Spleen (tissue), 11 donors: ENCODE measurements around the gene MAMDC4. TPM values are rescaled to one million over a fixed set of nuclear protein-coding genes. Genes with fewer than 3 reads are reported as not detected.

Source experiments
- DNase-seq: peaks from one replicate; pipeline ENCODE4 v3.0.0-alpha.2; 2020
- H3K27ac ChIP-seq, 8 donors: fragments of 200-600 bp; sonication (generic) in 7 of 8; 1 replicate in 4 of 8; 2 replicates in 4 of 8; pipeline versions ENCODE4 v1.5.0 to v1.8.0; 2016 to 2021; ENCODE audit warnings: inconsistent platforms in 4 of 8, mild to moderate bottlenecking in 4 of 8, moderate library complexity in 1 of 8
- H3K27me3 ChIP-seq, 7 donors: fragments of 200-600 bp; sonication (generic) in 6 of 7; replicated peaks in 1 of 7; 1 replicate in 4 of 7; 2 replicates in 3 of 7; pipeline versions ENCODE4 v1.5.0 to v1.8.0; 2016 to 2021; ENCODE audit warnings: inconsistent platforms in 3 of 7, mild to moderate bottlenecking in 1 of 7
- H3K36me3 ChIP-seq, 6 donors: fragments of 200-600 bp; sonication (generic) in 5 of 6; 1 replicate in 4 of 6; 2 replicates in 2 of 6; pipeline versions ENCODE4 v1.5.0 to v1.8.0; 2016 to 2021; ENCODE audit warnings: inconsistent platforms in 2 of 6
- H3K4me1 ChIP-seq, 6 donors: fragments of 200-600 bp; sonication (generic) in 5 of 6; 1 replicate in 3 of 6; 2 replicates in 3 of 6; pipeline versions ENCODE4 v1.5.0 to v1.8.0; 2016 to 2021; ENCODE audit warnings: inconsistent platforms in 3 of 6
- H3K4me3 ChIP-seq, 8 donors: fragments of 200-600 bp; sonication (generic) in 7 of 8; 1 replicate in 4 of 8; 2 replicates in 4 of 8; pipeline versions ENCODE4 v1.5.0 to v1.8.0; 2016 to 2021; ENCODE audit warnings: inconsistent platforms in 4 of 8, mild to moderate bottlenecking in 4 of 8, moderate library complexity in 2 of 8
- H3K9me3 ChIP-seq, 8 donors: fragments of 200-600 bp; sonication (generic) in 7 of 8; 1 replicate in 4 of 8; 2 replicates in 4 of 8; pipeline versions ENCODE4 v1.5.0 to v1.8.0; 2016 to 2021; ENCODE audit warnings: inconsistent platforms in 4 of 8
- POLR2A ChIP-seq, 3 donors: fragments of 450-650 bp; IDR thresholded peaks; one replicate each; pipeline ENCODE4 v1.5.1; 2017; ENCODE audit warnings: antibody characterized with exemption in 3 of 3, mild to moderate bottlenecking in 1 of 3
- POLR2AphosphoS5 ChIP-seq, 3 donors: sonication (generic); formaldehyde crosslinking; IDR thresholded peaks; one replicate each; pipeline ENCODE4 v1.5.1; 2017; ENCODE audit warnings: antibody characterized with exemption in 3 of 3
- WGBS, 5 donors: extraction: QIAGEN DNeasy Blood & Tissue Kit in 3 of 5; methylation state at CpG; one replicate each; pipeline versions ENCODE4 v1.1.5 to v1.1.7; 2013 to 2018; 5-methylcytosine and 5-hydroxymethylcytosine counted together
- intact Hi-C: fragments of 100-400 bp; cut with DNase I; formaldehyde crosslinking; loops from one replicate; pipeline ENCODE4 v1.15.0; 2023; ENCODE audit warnings: low total_unique reads
- polyA plus RNA-seq, 3 donors: library from polyadenylated mRNA; stranded (reverse); fragments of 200-250 nt; gene quantifications; one replicate each; pipeline ENCODE4 v1.2.1, GENCODE V29; 2013
- total RNA-seq, 7 donors: library from RNA; depleted of rRNA in 3 of 7; stranded (reverse); fragments of >200 nt in 3 of 7; fragmentation: NEBNext Ultra II Directional in 4 of 7; extraction: Animal tissue kit (Norgen Biotek cat#: 25700) in 4 of 7; gene quantifications; one replicate each; pipeline versions ENCODE4 v1.1.0 to v1.2.1, GENCODE V29; 2016 to 2021
- TF ChIP-seq, protein P1 (sequence below), 11 experiments: fragments of 200-600 bp in 7 of 11; fragments of 450-650 bp in 4 of 11; sonication (generic) in 4 of 11; IDR thresholded peaks in 8 of 11; conservative IDR thresholded peaks in 3 of 11; 1 replicate in 7 of 11; 2 replicates in 4 of 11; pipeline versions ENCODE4 v1.4.0 to v1.8.0; 2016 to 2021; ENCODE audit warnings: antibody characterized with exemption in 11 of 11, inconsistent platforms in 4 of 11, mild to moderate bottlenecking in 1 of 11
- donor health status: healthy with polysubstance abuse.
- donor health status: DM: no; HTN: no; CAD: no; lungs with moderate emphysema.
- donor health status: DM: no; HTN: no; CAD: no.
- donor health status: Bipolar disorder and iron deficiency.
- donor health status: healthy.
- donor health status: DM: no; HTN: no; CAD: no.
- donor health status: DM: yes; HTN: yes; CAD: no.

Gene MAMDC4
- total and polyA plus RNA-seq, 10 donors, result 4.9 to 32.0 (median 12.0) TPM

DNA sequence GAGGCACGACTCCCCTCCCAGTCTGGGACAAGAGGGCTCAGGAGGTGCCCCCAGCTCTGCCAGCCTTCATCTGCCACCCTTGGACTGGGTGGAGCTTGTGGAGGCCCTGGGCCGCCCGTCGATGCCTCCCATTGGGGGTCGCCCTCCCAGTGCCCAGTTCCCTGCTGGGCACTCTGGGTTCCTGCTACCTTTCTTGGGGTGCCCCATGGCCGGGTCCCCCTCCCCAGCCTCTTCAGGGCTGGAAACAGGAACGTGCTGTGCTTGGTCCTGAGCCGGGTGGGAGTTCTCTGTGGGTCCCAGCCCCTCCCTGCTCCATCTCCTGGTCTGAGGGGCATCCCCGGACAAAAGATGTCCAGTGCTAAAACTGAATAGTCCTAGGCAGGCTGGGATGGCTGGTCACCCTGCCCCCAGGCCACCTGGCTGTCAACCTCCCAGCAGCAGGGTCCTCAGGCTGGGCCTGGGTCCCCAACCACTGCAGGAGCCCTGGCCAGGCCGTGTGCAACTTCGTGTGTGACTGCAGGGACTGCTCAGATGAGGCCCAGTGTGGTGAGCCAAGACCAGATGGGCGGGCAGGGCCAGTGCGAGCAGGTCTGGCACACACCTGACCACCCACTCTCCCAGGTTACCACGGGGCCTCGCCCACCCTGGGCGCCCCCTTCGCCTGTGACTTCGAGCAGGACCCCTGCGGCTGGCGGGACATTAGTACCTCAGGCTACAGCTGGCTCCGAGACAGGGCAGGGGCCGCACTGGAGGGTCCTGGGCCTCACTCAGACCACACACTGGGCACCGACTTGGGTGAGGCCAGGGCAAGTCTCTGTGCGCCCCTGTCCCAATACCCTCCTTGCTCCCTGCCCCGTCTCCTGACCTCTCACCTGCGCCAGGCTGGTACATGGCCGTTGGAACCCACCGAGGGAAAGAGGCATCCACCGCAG lies 784 bp downstream of the MAMDC4 start:
- Histone ChIP-seq H3K4me1 (peaks cover 15 to 80% (median 53%) of the 10 kb centered on the region in 6 donors), H3K36me3 (peaks cover 0 to 32% (median 8%) of the 10 kb centered on the region in 6 donors), H3K4me3 (no peak overlapping the region), H3K9me3 (no peaks in the 10 kb centered on the region), H3K27ac (peak overlapping the region in 2 of 8 donors; percentile 67 to 77), H3K27me3 (peaks cover 0 to 7% (median 4%) of the 10 kb centered on the region in 7 donors)
- intact Hi-C loops, result no loop called here
- 84 to 91% (median 90%) methylated on average over 16 to 29 of the region's 29 CpGs for WGBS, 5 donors
- peak; percentile 75 for DNase-seq
- TF ChIP-seq POLR2A (IDR thresholded peaks at IDR 0.05) (no peak), POLR2AphosphoS5 (IDR thresholded peaks at IDR 0.05) (peak in 2 of 3 donors; percentile 3 to 54)
- TF ChIP-seq, protein P1, sequence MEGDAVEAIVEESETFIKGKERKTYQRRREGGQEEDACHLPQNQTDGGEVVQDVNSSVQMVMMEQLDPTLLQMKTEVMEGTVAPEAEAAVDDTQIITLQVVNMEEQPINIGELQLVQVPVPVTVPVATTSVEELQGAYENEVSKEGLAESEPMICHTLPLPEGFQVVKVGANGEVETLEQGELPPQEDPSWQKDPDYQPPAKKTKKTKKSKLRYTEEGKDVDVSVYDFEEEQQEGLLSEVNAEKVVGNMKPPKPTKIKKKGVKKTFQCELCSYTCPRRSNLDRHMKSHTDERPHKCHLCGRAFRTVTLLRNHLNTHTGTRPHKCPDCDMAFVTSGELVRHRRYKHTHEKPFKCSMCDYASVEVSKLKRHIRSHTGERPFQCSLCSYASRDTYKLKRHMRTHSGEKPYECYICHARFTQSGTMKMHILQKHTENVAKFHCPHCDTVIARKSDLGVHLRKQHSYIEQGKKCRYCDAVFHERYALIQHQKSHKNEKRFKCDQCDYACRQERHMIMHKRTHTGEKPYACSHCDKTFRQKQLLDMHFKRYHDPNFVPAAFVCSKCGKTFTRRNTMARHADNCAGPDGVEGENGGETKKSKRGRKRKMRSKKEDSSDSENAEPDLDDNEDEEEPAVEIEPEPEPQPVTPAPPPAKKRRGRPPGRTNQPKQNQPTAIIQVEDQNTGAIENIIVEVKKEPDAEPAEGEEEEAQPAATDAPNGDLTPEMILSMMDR (IDR thresholded peaks at IDR 0.05 in 8 of 11, conservative IDR thresholded peaks at IDR 0.05 in 3 of 11), result no peak

DNA sequence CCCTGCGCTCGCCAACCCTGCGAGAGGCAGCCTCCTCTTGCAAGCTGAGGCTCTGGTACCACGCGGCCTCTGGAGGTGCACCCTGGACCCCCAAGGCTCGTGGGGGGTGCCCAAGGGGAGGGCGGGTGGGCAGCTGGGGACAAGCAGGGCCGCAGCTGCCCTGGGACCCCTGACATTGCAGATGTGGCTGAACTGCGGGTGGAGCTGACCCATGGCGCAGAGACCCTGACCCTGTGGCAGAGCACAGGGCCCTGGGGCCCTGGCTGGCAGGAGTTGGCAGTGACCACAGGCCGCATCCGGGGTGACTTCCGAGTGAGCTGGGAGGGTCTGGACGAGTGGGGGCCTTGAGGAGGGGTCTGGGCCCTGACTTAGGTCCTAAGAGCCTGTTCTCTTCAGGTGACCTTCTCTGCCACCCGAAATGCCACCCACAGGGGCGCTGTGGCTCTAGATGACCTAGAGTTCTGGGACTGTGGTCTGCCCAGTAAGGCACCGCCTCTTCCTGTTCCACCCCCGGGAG lies 1.5 kb downstream of the MAMDC4 start:
- peaks cover 10 to 73% (median 45%) of the 10 kb centered on the region in 6 donors for H3K4me1 ChIP-seq
- TF ChIP-seq, protein P1 (IDR thresholded peaks at IDR 0.05 in 8 of 11, conservative IDR thresholded peaks at IDR 0.05 in 3 of 11), result peak in 2 of 11 experiments; percentile 12 to 13
- TF ChIP-seq POLR2AphosphoS5 (IDR thresholded peaks at IDR 0.05), result no peak
- no peak for TF ChIP-seq POLR2A (IDR thresholded peaks at IDR 0.05)
- H3K36me3 ChIP-seq, result peaks cover 0 to 39% (median 8%) of the 10 kb centered on the region in 6 donors
- H3K27ac ChIP-seq, result peak overlapping the region in 7 of 8 donors; percentile 11 to 77 (median 67)
- intact Hi-C loops, result no loop called here
- H3K4me3 ChIP-seq, result peak overlapping the region in 1 of 8 donors; percentile 36
- peak; percentile 76 for DNase-seq
- WGBS, 5 donors, result 60 to 83% (median 76%) methylated on average over 13 to 18 of the region's 18 CpGs
- peaks cover 0 to under 1% (median 0%) of the 10 kb centered on the region in 7 donors for H3K27me3 ChIP-seq
- no peaks in the 10 kb centered on the region for H3K9me3 ChIP-seq

DNA sequence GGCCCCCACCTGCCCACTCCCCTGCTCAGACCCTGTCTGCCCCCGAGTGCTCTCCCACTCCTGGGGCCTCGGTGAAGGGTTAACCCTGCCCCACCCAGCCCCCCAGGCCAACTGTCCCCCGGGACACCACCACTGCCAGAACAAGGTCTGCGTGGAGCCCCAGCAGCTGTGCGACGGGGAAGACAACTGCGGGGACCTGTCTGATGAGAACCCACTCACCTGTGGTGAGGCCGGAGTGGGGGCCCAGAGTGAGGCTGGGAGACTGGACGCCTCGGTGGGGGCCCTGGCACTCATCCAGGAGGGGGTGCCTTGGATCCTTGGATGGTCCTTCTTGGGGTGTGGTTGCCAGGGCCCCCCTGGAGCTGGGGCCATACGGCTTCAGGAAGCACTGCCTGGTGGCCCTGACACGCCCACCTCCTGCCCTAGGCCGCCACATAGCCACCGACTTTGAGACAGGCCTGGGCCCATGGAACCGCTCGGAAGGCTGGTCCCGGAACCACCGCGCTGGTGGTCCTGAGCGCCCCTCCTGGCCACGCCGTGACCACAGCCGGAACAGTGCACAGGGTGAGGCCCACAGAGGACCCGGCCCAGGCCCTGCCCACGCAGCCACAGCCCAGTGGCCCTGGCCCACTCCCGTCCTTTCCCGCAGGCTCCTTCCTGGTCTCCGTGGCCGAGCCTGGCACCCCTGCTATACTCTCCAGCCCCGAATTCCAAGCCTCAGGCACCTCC lies 2.1 kb downstream of the MAMDC4 start:
- no peaks in the 10 kb centered on the region for H3K27me3 ChIP-seq
- TF ChIP-seq POLR2A (IDR thresholded peaks at IDR 0.05), result no peak
- peak in 2 of 3 donors; percentile 61 to 65 for TF ChIP-seq POLR2AphosphoS5 (IDR thresholded peaks at IDR 0.05)
- TF ChIP-seq, protein P1 (IDR thresholded peaks at IDR 0.05 in 8 of 11, conservative IDR thresholded peaks at IDR 0.05 in 3 of 11), result peak in 1 of 11 experiments; percentile 2
- WGBS, 5 donors, result 52 to 72% (median 60%) methylated on average over 12 to 30 of the region's 30 CpGs
- H3K4me1 ChIP-seq, result peaks cover 10 to 77% (median 47%) of the 10 kb centered on the region in 6 donors
- peaks cover 0 to 45% (median 8%) of the 10 kb centered on the region in 6 donors for H3K36me3 ChIP-seq
- peak; percentile 78 for DNase-seq
- peak overlapping the region in 2 of 8 donors; percentile 18 to 36 for H3K4me3 ChIP-seq
- intact Hi-C loops, result no loop called here
- H3K9me3 ChIP-seq, result no peaks in the 10 kb centered on the region
- H3K27ac ChIP-seq, result peak overlapping the region in 7 of 8 donors; percentile 11 to 77 (median 67)
